Astrocyte (in vitro differentiated cells and primary cell): ENCODE results near the gene ADGRG7.

Experiments
- EZH2 ChIP-seq: IDR thresholded peaks from 2 replicates; pipeline ENCODE4 v1.6.1; 2012; ENCODE audit warnings: mild to moderate bottlenecking, low read length, inconsistent platforms; ENCODE audit not compliant: insufficient read depth
- TF ChIP-seq, protein P1 (sequence below): IDR thresholded peaks from 2 replicates; pipeline ENCODE4 v1.5.1; 2011; ENCODE audit warnings: low read depth, mild to moderate bottlenecking, inconsistent platforms, low read length, moderate library complexity; ENCODE audit not compliant: insufficient read depth

DNA sequence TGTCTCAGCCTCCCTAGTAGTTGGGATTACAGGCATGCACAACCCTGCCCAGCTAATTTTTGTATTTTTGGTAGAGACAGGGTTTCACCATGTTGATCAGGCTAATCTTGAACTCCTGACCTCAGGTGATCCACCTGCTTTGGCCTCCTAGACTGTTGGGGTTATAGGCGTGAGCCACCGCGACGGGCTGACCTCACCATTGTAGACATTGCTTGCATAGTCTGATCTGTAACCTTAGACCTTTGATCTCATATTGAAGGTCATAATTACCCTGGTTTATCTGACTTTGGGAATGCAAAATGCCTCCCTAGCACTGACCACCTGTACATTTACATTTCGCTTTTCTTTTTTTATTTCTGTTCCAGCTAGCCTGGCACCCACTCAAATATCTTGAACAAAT is 31.2 kb downstream of the ADGRG7 start:
- TF ChIP-seq, protein P1, sequence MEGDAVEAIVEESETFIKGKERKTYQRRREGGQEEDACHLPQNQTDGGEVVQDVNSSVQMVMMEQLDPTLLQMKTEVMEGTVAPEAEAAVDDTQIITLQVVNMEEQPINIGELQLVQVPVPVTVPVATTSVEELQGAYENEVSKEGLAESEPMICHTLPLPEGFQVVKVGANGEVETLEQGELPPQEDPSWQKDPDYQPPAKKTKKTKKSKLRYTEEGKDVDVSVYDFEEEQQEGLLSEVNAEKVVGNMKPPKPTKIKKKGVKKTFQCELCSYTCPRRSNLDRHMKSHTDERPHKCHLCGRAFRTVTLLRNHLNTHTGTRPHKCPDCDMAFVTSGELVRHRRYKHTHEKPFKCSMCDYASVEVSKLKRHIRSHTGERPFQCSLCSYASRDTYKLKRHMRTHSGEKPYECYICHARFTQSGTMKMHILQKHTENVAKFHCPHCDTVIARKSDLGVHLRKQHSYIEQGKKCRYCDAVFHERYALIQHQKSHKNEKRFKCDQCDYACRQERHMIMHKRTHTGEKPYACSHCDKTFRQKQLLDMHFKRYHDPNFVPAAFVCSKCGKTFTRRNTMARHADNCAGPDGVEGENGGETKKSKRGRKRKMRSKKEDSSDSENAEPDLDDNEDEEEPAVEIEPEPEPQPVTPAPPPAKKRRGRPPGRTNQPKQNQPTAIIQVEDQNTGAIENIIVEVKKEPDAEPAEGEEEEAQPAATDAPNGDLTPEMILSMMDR = no peak
- no peak for TF ChIP-seq EZH2
